GM12878 (cell line): ENCODE measurements around the gene SPATA16. TPM values are rescaled to one million over a fixed set of nuclear protein-coding genes. Genes with fewer than 3 reads are reported as not detected.

ENCODE experiments used
- ATAC-seq: fragments of 200-7000 bp; cut with Tn5 transposase; 3 replicates; pipeline ENCODE4 v1.9.1; 2020; ENCODE audit warnings: mild to moderate bottlenecking, moderate library complexity
- BruUV-seq: library from RNA; stranded (reverse); fragments of 400-500 nt; replicated peaks from 2 replicates; lab custom pipeline; 2021; lab: Mats Ljungman, UMichigan
- CTCF ChIA-PET: fragments of 300-600 bp; sonication (Branson Sonifier 250); formaldehyde crosslinking; extraction: SDS; loops from one replicate; lab custom pipeline; 2021; ENCODE audit warnings: inconsistent platforms; lab: Yijun Ruan, JAX
- POLR2A ChIA-PET: fragments of 350-600 bp; formaldehyde crosslinking; extraction: SDS; loops from one replicate; lab custom pipeline; 2021; ENCODE audit warnings: inconsistent platforms; lab: Charles Lee
- RAD21 ChIA-PET: fragments of 300-600 bp; sonication (Branson Sonifier 250); formaldehyde crosslinking; loops from one replicate; lab custom pipeline; 2023; ENCODE audit warnings: antibody characterized with exemption; ENCODE audit not compliant: unreplicated experiment; lab: Charles Lee
- SMC1A ChIA-PET: fragments of 300-600 bp; sonication (Branson Sonifier 250); formaldehyde crosslinking; loops from one replicate; lab custom pipeline; 2023; ENCODE audit not compliant: unreplicated experiment, uncharacterized antibody; lab: Charles Lee
- DNase-seq: peaks from one replicate; pipeline ENCODE4 v3.0.0-alpha.2; 2011; ENCODE audit warnings: low read depth, low spot score
- FAIRE-seq: peaks from 3 replicates; lab custom pipeline; 2011; peaks lifted over from hg19 to GRCh38; lab: Jason Lieb, UNC
- H2AFZ ChIP-seq: 2 replicates; pipeline ENCODE4 v1.6.0; 2011; ENCODE audit warnings: low read depth, low read length, control low read depth; ENCODE audit not compliant: control insufficient read depth
- H3K27ac ChIP-seq: 2 replicates; pipeline ENCODE4 v1.5.1; 2011; ENCODE audit warnings: control low read depth; ENCODE audit not compliant: control insufficient read depth, insufficient read depth
- H3K27me3 ChIP-seq, 2 experiments: replicated peaks in 1 of 2; 2 replicates each; pipeline versions ENCODE4 v1.6.0 to v1.6.1; 2011; ENCODE audit warnings: low read length in 1 of 2; ENCODE audit not compliant: control insufficient read depth in 2 of 2, insufficient read depth in 2 of 2
- H3K36me3 ChIP-seq, 2 experiments: 2 replicates each; pipeline ENCODE4 v1.5.1; 2011; ENCODE audit warnings: low read length in 1 of 2; ENCODE audit not compliant: control insufficient read depth in 2 of 2, insufficient read depth in 2 of 2
- H3K4me1 ChIP-seq: 2 replicates; pipeline ENCODE4 v1.6.1; 2011; ENCODE audit warnings: mild to moderate bottlenecking, low read length, moderate library complexity, mixed read lengths; ENCODE audit not compliant: control insufficient read depth, insufficient read depth
- H3K4me2 ChIP-seq: 2 replicates; pipeline ENCODE4 v1.6.0; 2011; ENCODE audit warnings: control low read depth; ENCODE audit not compliant: control insufficient read depth, insufficient read depth
- H3K4me3 ChIP-seq: fragments of 200-600 bp; sonication (generic); 2 replicates; pipeline ENCODE4 v1.5.1; 2016
- H3K79me2 ChIP-seq: 2 replicates; pipeline ENCODE4 v1.6.0; 2011; ENCODE audit warnings: low read length; ENCODE audit not compliant: control insufficient read depth, insufficient read depth
- H3K9ac ChIP-seq: 2 replicates; pipeline ENCODE4 v1.8.0; 2011; ENCODE audit warnings: low read length, control low read depth, mixed read lengths; ENCODE audit not compliant: control insufficient read depth, insufficient read depth
- H3K9me3 ChIP-seq: replicated peaks from 3 replicates; pipeline ENCODE4 v1.5.1; 2011; ENCODE audit warnings: mild to moderate bottlenecking, low read length; ENCODE audit not compliant: control insufficient read depth, insufficient read depth
- H4K20me1 ChIP-seq: 2 replicates; pipeline ENCODE4 v1.6.0; 2011; ENCODE audit not compliant: control insufficient read depth, insufficient read depth
- CHD1 ChIP-seq: IDR thresholded peaks from 2 replicates; pipeline ENCODE4 v1.6.1; 2012; ENCODE audit warnings: low read depth, low read length, improper control_type of control experiment
- CTCF ChIP-seq, 3 experiments: IDR thresholded peaks in 2 of 3; conservative IDR thresholded peaks in 1 of 3; 2 replicates each; pipeline ENCODE4 v1.5.1; 2011; ENCODE audit warnings: low read depth in 3 of 3, low read length in 3 of 3, mild to moderate bottlenecking in 3 of 3, control low read depth in 2 of 3, moderate library complexity in 2 of 3, inconsistent platforms in 1 of 3, mixed read lengths in 1 of 3; ENCODE audit not compliant: control insufficient read depth in 2 of 3, insufficient read depth in 1 of 3; ENCODE audit errors: extremely low read depth in 1 of 3
- EGR1 ChIP-seq, 2 experiments: IDR thresholded peaks; 1 replicate in 1 of 2; 2 replicates in 1 of 2; pipeline ENCODE4 v1.6.1; 2011 to 2012; ENCODE audit warnings: low read depth in 2 of 2, low read length in 2 of 2, borderline replicate concordance in 1 of 2, mild to moderate bottlenecking in 1 of 2, moderate library complexity in 1 of 2
- ETV6 ChIP-seq, 2 experiments: fragments of 450-650 bp in 1 of 2; IDR thresholded peaks in 1 of 2; conservative IDR thresholded peaks in 1 of 2; 2 replicates each; pipeline ENCODE4 v1.6.1; 2014; ENCODE audit warnings: antibody characterized with exemption in 1 of 2, borderline replicate concordance in 1 of 2, low read depth in 1 of 2, mild to moderate bottlenecking in 1 of 2, moderate library complexity in 1 of 2
- LARP7 ChIP-seq: fragments of 450-650 bp; IDR thresholded peaks from 2 replicates; pipeline ENCODE4 v1.6.1; 2017; ENCODE audit warnings: mild to moderate bottlenecking
- NFYB ChIP-seq: IDR thresholded peaks from 2 replicates; pipeline ENCODE4 v1.6.1; 2011; ENCODE audit warnings: low read depth, mild to moderate bottlenecking, low read length, improper control_type of control experiment, moderate library complexity; ENCODE audit not compliant: insufficient read depth
- SMAD1 ChIP-seq: fragments of 450-650 bp; IDR thresholded peaks from 2 replicates; pipeline ENCODE4 v1.6.1; 2018; ENCODE audit warnings: mild to moderate bottlenecking, low read depth; ENCODE audit not compliant: partially characterized antibody
- ZZZ3 ChIP-seq: IDR thresholded peaks from 2 replicates; pipeline ENCODE4 v1.6.1; 2011; ENCODE audit warnings: low read depth; ENCODE audit not compliant: control insufficient read depth, insufficient read length
- WGBS: methylation state at CpG from one replicate; pipeline ENCODE4 v1.1.6; 2016; ENCODE audit warnings: low lambda C conversion rate; ENCODE audit not compliant: insufficient replicate concordance, insufficient coverage; ENCODE audit errors: missing lambda C conversion rate; 5-methylcytosine and 5-hydroxymethylcytosine counted together
- in situ Hi-C: fragments of 300-500 bp; cut with MboI; formaldehyde crosslinking; loops from 9 replicates; pipeline ENCODE4 v1.14.3; 2018; ENCODE audit warnings: mixed read lengths
- intact Hi-C: fragments of 100-400 bp; cut with micrococcal nuclease; formaldehyde crosslinking; loops from one replicate; pipeline ENCODE4 v1.14.2; 2022; ENCODE audit not compliant: unreplicated experiment
- polyA plus RNA-seq, 11 experiments: library from polyadenylated mRNA; depleted of rRNA in 4 of 11; unstranded in 6 of 11; stranded (reverse) in 5 of 11; fragments of >200 nt; fragmentation: Nextera tagmentation in 4 of 11; fragmentation: Illumina TruSeq in 1 of 11; extraction: Ambion mirVana in 4 of 11; extraction: Trizol in 1 of 11; gene quantifications; 1 replicate in 1 of 11; 2 replicates in 10 of 11; pipeline versions ENCODE4 v1.2.1 to v1.2.3, GENCODE V29; 2011 to 2016; ENCODE audit warnings: inconsistent platforms in 2 of 11, missing spikeins in 2 of 11, low read depth in 1 of 11
- total RNA-seq, 4 experiments: library from RNA; depleted of rRNA in 3 of 4; stranded (reverse); fragments of >200 nt in 3 of 4; fragmentation: Illumina TruSeq in 1 of 4; extraction: Trizol in 1 of 4; gene quantifications; 2 replicates each; pipeline versions ENCODE4 v1.2.1 to v1.2.3, GENCODE V29; 2013 to 2021
- TF ChIP-seq, protein P1 (sequence below): fragments of 450-650 bp; IDR thresholded peaks from 2 replicates; pipeline ENCODE4 v1.6.1; 2018; ENCODE audit warnings: borderline replicate concordance, mild to moderate bottlenecking; ENCODE audit not compliant: partially characterized antibody

Gene SPATA16
- total and polyA plus RNA-seq, 10 of the 15 experiments (the other 5 are each of a cell fraction or from before 2014, with no cell fraction given), result 0.04 TPM; not detected in 9

DNA sequence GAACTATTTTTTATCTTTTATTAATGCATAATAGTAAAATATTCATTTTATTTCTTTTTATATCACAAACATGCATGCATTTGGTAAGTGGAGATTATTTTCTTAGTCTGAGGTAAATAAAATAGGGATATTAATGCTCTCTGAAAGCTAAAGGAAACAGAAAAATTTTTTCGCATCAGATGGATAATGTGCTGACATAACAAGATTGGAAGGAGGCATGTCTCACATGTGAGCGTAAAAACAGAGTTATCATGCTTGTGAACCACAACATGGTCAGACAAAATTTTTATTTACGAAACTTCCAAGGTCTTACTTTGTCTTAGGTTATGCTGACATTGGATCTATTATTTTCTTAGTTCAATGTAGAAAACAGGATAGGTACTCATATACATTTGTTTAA lies 166.1 kb downstream of the SPATA16 start (continued):
- TF ChIP-seq CTCF (IDR thresholded peaks at IDR 0.05 in 2 of 3, conservative IDR thresholded peaks at IDR 0.05 in 1 of 3; ENCODE audit: control insufficient read depth in 2 of 3, extremely low read depth in 1 of 3, insufficient read depth in 1 of 3, low read depth in 3 of 3, low read length in 3 of 3), result no peak
- TF ChIP-seq CHD1, result no peak
- no peak for TF ChIP-seq SMAD1
- no peak for TF ChIP-seq ZZZ3
- TF ChIP-seq ETV6 (conservative IDR thresholded peaks at IDR 0.05 in 1 of 2, IDR thresholded peaks at IDR 0.05 in 1 of 2; ENCODE audit: borderline replicate concordance in 1 of 2, low read depth in 1 of 2), result no peak
- TF ChIP-seq LARP7, result no peak

- Histone ChIP-seq H2AFZ (no peak overlapping the region), H3K36me3 (no peaks in the 10 kb centered on the region), H3K9me3 (no peaks in the 10 kb centered on the region), H3K27me3 (no peaks in the 10 kb centered on the region), H3K4me3 (no peak overlapping the region), H4K20me1 (no peaks in the 10 kb centered on the region), H3K27ac (no peak overlapping the region), H3K79me2 (no peaks in the 10 kb centered on the region), H3K4me2 (no peak overlapping the region), H3K9ac (no peak overlapping the region), H3K4me1 (no peaks in the 10 kb centered on the region)
- in situ Hi-C loops, result no loop called here
- POLR2A ChIA-PET, result no interaction called here
- DNase-seq (no peak), ATAC-seq (no peak), FAIRE-seq (no peak)
- CTCF ChIA-PET, result interaction anchor here (1.0 kb wide), 1 partner anchor 12 kb away, joined by 3 read pairs; no protein-coding TSS in a partner anchor
- SMC1A ChIA-PET, result interaction anchor here (0.7 to 2.1 kb wide), 4 partner anchors 9 to 18 kb away, joined by 3 to 6 read pairs (median 4); no protein-coding TSS in a partner anchor
- no peak for TF ChIP-seq EGR1 (IDR thresholded peaks at IDR 0.05; ENCODE audit: borderline replicate concordance in 1 of 2, low read depth in 2 of 2, low read length in 2 of 2)
- TF ChIP-seq NFYB, result no peak
- TF ChIP-seq, protein P1, sequence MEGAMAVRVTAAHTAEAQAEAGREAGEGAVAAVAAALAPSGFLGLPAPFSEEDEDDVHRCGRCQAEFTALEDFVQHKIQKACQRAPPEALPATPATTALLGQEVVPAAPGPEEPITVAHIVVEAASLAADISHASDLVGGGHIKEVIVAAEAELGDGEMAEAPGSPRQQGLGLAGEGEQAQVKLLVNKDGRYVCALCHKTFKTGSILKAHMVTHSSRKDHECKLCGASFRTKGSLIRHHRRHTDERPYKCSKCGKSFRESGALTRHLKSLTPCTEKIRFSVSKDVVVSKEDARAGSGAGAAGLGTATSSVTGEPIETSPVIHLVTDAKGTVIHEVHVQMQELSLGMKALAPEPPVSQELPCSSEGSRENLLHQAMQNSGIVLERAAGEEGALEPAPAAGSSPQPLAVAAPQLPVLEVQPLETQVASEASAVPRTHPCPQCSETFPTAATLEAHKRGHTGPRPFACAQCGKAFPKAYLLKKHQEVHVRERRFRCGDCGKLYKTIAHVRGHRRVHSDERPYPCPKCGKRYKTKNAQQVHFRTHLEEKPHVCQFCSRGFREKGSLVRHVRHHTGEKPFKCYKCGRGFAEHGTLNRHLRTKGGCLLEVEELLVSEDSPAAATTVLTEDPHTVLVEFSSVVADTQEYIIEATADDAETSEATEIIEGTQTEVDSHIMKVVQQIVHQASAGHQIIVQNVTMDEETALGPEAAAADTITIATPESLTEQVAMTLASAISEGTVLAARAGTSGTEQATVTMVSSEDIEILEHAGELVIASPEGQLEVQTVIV, result no peak
- intact Hi-C loops, result no loop called here
- BruUV-seq, result no TSS peak
- WGBS, result 2% methylated on average over 2 of the region's 2 CpGs
- RAD21 ChIA-PET, result no interaction called here
Observed at GRCh38 chr3:172973799-172974198, 167.2 kb downstream of the SPATA16 start.
